Tibial nerve (tissue), 4 donors: ENCODE results near the gene DZIP3. TPM values are rescaled to one million over a fixed set of nuclear protein-coding genes. Genes with fewer than 3 reads are reported as not detected.
"Not testable (repeated sequence)": the region's sequence is repeated elsewhere in the genome, so short reads cannot be mapped to it uniquely, and the experiment has no call there.

ENCODE experiments used
- DNase-seq, 2 donors: peaks; one replicate each; pipeline ENCODE4 v3.0.0-alpha.2; 2019; ENCODE audit warnings: low spot score in 2 of 2
- H3K27ac ChIP-seq, 4 donors: fragments of 200-600 bp; sonication (generic) in 3 of 4; one replicate each; pipeline ENCODE4 v1.5.1; 2017 to 2019; ENCODE audit warnings: mild to moderate bottlenecking in 1 of 4
- H3K27me3 ChIP-seq, 2 donors: fragments of 200-600 bp; sonication (generic) in 1 of 2; one replicate each; pipeline versions ENCODE4 v1.5.1 to v1.6.0; 2017 to 2019
- H3K36me3 ChIP-seq, 3 donors: fragments of 200-600 bp; sonication (generic); one replicate each; pipeline ENCODE4 v1.5.1; 2018 to 2019
- H3K4me1 ChIP-seq, 4 donors: fragments of 200-600 bp; sonication (generic) in 3 of 4; one replicate each; pipeline ENCODE4 v1.5.1; 2017 to 2019
- H3K4me3 ChIP-seq, 4 donors: fragments of 200-600 bp; sonication (generic) in 3 of 4; one replicate each; pipeline ENCODE4 v1.5.1; 2017 to 2019; ENCODE audit warnings: mild to moderate bottlenecking in 1 of 4, moderate library complexity in 1 of 4
- H3K9me3 ChIP-seq, 4 donors: fragments of 200-600 bp; sonication (generic) in 3 of 4; one replicate each; pipeline ENCODE4 v1.5.1; 2017 to 2019
- CTCF ChIP-seq, 5 experiments: fragments of 200-600 bp in 3 of 5; fragments of 450-650 bp in 2 of 5; sonication (generic) in 3 of 5; IDR thresholded peaks; one replicate each; pipeline ENCODE4 v1.5.1; 2016 to 2019; ENCODE audit warnings: antibody characterized with exemption in 5 of 5, mild to moderate bottlenecking in 3 of 5, moderate library complexity in 2 of 5
- EP300 ChIP-seq, 2 donors: sonication (generic); formaldehyde crosslinking; IDR thresholded peaks; one replicate each; pipeline ENCODE4 v1.6.1; 2017; ENCODE audit warnings: antibody characterized with exemption in 2 of 2, mild to moderate bottlenecking in 1 of 2
- POLR2A ChIP-seq, 2 donors: fragments of 450-650 bp; IDR thresholded peaks; one replicate each; pipeline ENCODE4 v1.6.1; 2017; ENCODE audit warnings: antibody characterized with exemption in 2 of 2, mild to moderate bottlenecking in 2 of 2, moderate library complexity in 2 of 2
- WGBS, 2 donors: methylation state at CpG; one replicate each; pipeline ENCODE4 v1.1.5; 2018; 5-methylcytosine and 5-hydroxymethylcytosine counted together
- total RNA-seq, 4 donors: library from RNA; depleted of rRNA; stranded (reverse); fragments of >200 nt; gene quantifications; one replicate each; pipeline ENCODE4 v1.1.0, GENCODE V29; 2016

Gene DZIP3
- total RNA-seq, 4 donors from 2014 or later = 7.5 to 12.0 (median 10.1) TPM

- Histone ChIP-seq H3K27me3 (no peaks in the 10 kb centered on the region), H3K27ac (no peak overlapping the region), H3K4me3 (no peak overlapping the region), H3K4me1 (no peaks in the 10 kb centered on the region), H3K36me3 (peaks cover 0 to 70% (median 0%) of the 10 kb centered on the region in 3 donors), H3K9me3 (no peaks in the 10 kb centered on the region)
- DNase-seq = no peak
- TF ChIP-seq CTCF (IDR thresholded peaks at IDR 0.05) = no peak
- TF ChIP-seq POLR2A (IDR thresholded peaks at IDR 0.05) = no peak
- no peak for TF ChIP-seq EP300 (IDR thresholded peaks at IDR 0.05)
- 89 to 100% methylated on average over 1 of the region's 1 CpG for WGBS, 2 donors
Measured at GRCh38 chr3:108620250-108620649, 30.7 kb downstream of the DZIP3 start.

- WGBS, 2 donors = 82 to 83% methylated on average over 3 of the region's 3 CpGs
Measured at GRCh38 chr3:108623504-108623903, 34.0 kb downstream of the DZIP3 start.

GRCh38 chr3:108629974-108630373 is 40.5 kb downstream of the DZIP3 start:
- H3K4me3 ChIP-seq = no peak overlapping the region
- TF ChIP-seq CTCF (IDR thresholded peaks at IDR 0.05) = no peak
- no peak for TF ChIP-seq POLR2A (IDR thresholded peaks at IDR 0.05)
- TF ChIP-seq EP300 (IDR thresholded peaks at IDR 0.05) = no peak
- peaks cover 0 to 50% (median 0%) of the 10 kb centered on the region in 3 donors for H3K36me3 ChIP-seq
- 86 to 91% methylated on average over 1 of the region's 1 CpG for WGBS, 2 donors
- H3K27ac ChIP-seq = no peak overlapping the region
- H3K9me3 ChIP-seq = no peaks in the 10 kb centered on the region
- no peak for DNase-seq
- H3K27me3 ChIP-seq = no peaks in the 10 kb centered on the region
- no peaks in the 10 kb centered on the region for H3K4me1 ChIP-seq

More at GRCh38 chr3:108623504-108623903, 34.0 kb downstream of the DZIP3 start:
- H3K4me3 ChIP-seq = no peak overlapping the region
- H3K27me3 ChIP-seq = no peaks in the 10 kb centered on the region
- no peak for TF ChIP-seq EP300 (IDR thresholded peaks at IDR 0.05)
- TF ChIP-seq POLR2A (IDR thresholded peaks at IDR 0.05) = no peak
- TF ChIP-seq CTCF (IDR thresholded peaks at IDR 0.05) = no peak
- no peak overlapping the region for H3K27ac ChIP-seq
- no peak for DNase-seq
- H3K9me3 ChIP-seq = no peaks in the 10 kb centered on the region
- peaks cover 0 to 77% (median 0%) of the 10 kb centered on the region in 3 donors for H3K36me3 ChIP-seq
- no peaks in the 10 kb centered on the region for H3K4me1 ChIP-seq

- no peaks in the 10 kb centered on the region for H3K4me1 ChIP-seq
- peaks cover 0 to 54% (median 0%) of the 10 kb centered on the region in 3 donors for H3K36me3 ChIP-seq
- no peaks in the 10 kb centered on the region for H3K27me3 ChIP-seq
- WGBS, 2 donors = 94 to 96% methylated on average over 3 of the region's 3 CpGs
- H3K4me3 ChIP-seq = no peak overlapping the region
- H3K9me3 ChIP-seq = no peaks in the 10 kb centered on the region
- TF ChIP-seq EP300 (IDR thresholded peaks at IDR 0.05) = no peak
- TF ChIP-seq POLR2A (IDR thresholded peaks at IDR 0.05) = no peak
- TF ChIP-seq CTCF (IDR thresholded peaks at IDR 0.05) = no peak
- H3K27ac ChIP-seq = no peak overlapping the region
- no peak for DNase-seq
Measured at GRCh38 chr3:108642526-108642925, 53.0 kb downstream of the DZIP3 start.

GRCh38 chr3:108645364-108645763 is 55.8 kb downstream of the DZIP3 start:
- H3K4me3 ChIP-seq = no peak overlapping the region
- H3K4me1 ChIP-seq = no peaks in the 10 kb centered on the region
- TF ChIP-seq POLR2A (IDR thresholded peaks at IDR 0.05) (no peak), EP300 (IDR thresholded peaks at IDR 0.05) (no peak), CTCF (IDR thresholded peaks at IDR 0.05) (no peak)
- H3K27ac ChIP-seq = no peak overlapping the region
- H3K27me3 ChIP-seq = no peaks in the 10 kb centered on the region
- WGBS, 2 donors = 92 to 93% methylated on average over 1 of the region's 1 CpG
- no peaks in the 10 kb centered on the region for H3K9me3 ChIP-seq
- H3K36me3 ChIP-seq = peaks cover 0 to 59% (median 0%) of the 10 kb centered on the region in 3 donors
- no peak for DNase-seq

- not testable (repeated sequence) for H3K4me3 ChIP-seq, H3K9me3 ChIP-seq, H3K27ac ChIP-seq, H3K4me1 ChIP-seq, H3K27me3 ChIP-seq, DNase-seq
- H3K36me3 ChIP-seq = peaks cover 0 to 53% (median 3%) of the 10 kb centered on the region in 3 donors
- WGBS, 2 donors = 96 to 98% methylated on average over 13 to 15 of the region's 15 CpGs
Measured at GRCh38 chr3:108655664-108656063, 66.1 kb downstream of the DZIP3 start.
